ENCODE results near the gene GSTCD.

GRCh38 chr4:105708181-105709080 is at the start of gene GSTCD, which contains the start of gene INTS12:
- TF ChIP-seq ARNTL (CRISPR knock-in tag; IDR thresholded peaks at IDR 0.05; ENCODE audit: borderline replicate concordance, low read depth) (no peak), CREB5 (CRISPR knock-in tag; IDR thresholded peaks at IDR 0.05; ENCODE audit: low read depth) (no peak), ZFP30 (CRISPR knock-in tag; IDR thresholded peaks at IDR 0.05) (no peak), ZC3H10 (CRISPR knock-in tag; IDR thresholded peaks at IDR 0.05) (no peak), CSRNP3 (CRISPR knock-in tag; IDR thresholded peaks at IDR 0.05) (no peak), PPARA (CRISPR knock-in tag; IDR thresholded peaks at IDR 0.05; ENCODE audit: borderline replicate concordance) (no peak), CSDC2 (CRISPR knock-in tag; IDR thresholded peaks at IDR 0.05) (no peak), SNAI2 (CRISPR knock-in tag; IDR thresholded peaks at IDR 0.05) (no peak)

All from SK-N-SH treated with all-trans-retinoic acid at 6 μM for 48 hours (cell line).